ENCODE data around the gene LDHD. TPM values are rescaled to one million over a fixed set of nuclear protein-coding genes. Genes with fewer than 3 reads are reported as not detected.
"Not testable (repeated sequence)": the region's sequence is repeated elsewhere in the genome, so short reads cannot be mapped to it uniquely, and the experiment has no call there.

LDHD gene
- total and polyA plus RNA-seq, 7 experiments from 2014 or later: 0.31 to 2.7 (median 0.46) TPM; not detected in 1

GRCh38 chr16:75097191-75097761, 19.3 kb downstream of the LDHD start:
- no peaks in the 10 kb centered on the region for H3K36me3 Mint-ChIP-seq
- H3K9me3 ChIP-seq (ENCODE audit: control insufficient read depth in 2 of 3, low read length in 3 of 3): no peaks in the 10 kb centered on the region
- H3K36me3 ChIP-seq (ENCODE audit: control insufficient read depth in 2 of 3, insufficient read depth in 3 of 3, low read length in 3 of 3): no peaks in the 10 kb centered on the region
- H3K4me1 ChIP-seq (ENCODE audit: control insufficient read depth in 2 of 2, insufficient read depth in 2 of 2, low read length in 2 of 2): peaks cover 29 to 33% of the 10 kb centered on the region in 2 donors
- no peaks in the 10 kb centered on the region for H3K9me3 Mint-ChIP-seq
- no peak overlapping the region for H3K27ac ChIP-seq (ENCODE audit: low read depth, low read length)
- ChIA-PET POLR2A (no interaction called here), CTCF (interaction anchor here (1.1 kb wide), 1 partner anchor 14 kb away, joined by 5 read pairs; no protein-coding TSS in a partner anchor)
- H3K4me3 Mint-ChIP-seq: no peak overlapping the region
- H3K27ac Mint-ChIP-seq: peak overlapping the region in 5 of 9 donors; percentile 38 to 88 (median 75)
- no peaks in the 10 kb centered on the region for H3K27me3 ChIP-seq (ENCODE audit: control insufficient read depth in 2 of 2, insufficient read depth in 2 of 2, low read length in 2 of 2)
- intact Hi-C loops (cut with micrococcal nuclease): no loop called here
- DNase-seq (no peak), ATAC-seq (no peak)
- no peaks in the 10 kb centered on the region for H3K27me3 Mint-ChIP-seq
- no peak overlapping the region for H3K4me3 ChIP-seq (ENCODE audit: low read length)
- H3K4me1 Mint-ChIP-seq: peaks cover 15 to 64% (median 31%) of the 10 kb centered on the region in 7 donors

- no peak for DNase-seq
- no peak overlapping the region for H3K4me3 ChIP-seq (ENCODE audit: low read length)
- H3K36me3 ChIP-seq (ENCODE audit: control insufficient read depth in 2 of 3, insufficient read depth in 3 of 3, low read length in 3 of 3): no peaks in the 10 kb centered on the region
- no peaks in the 10 kb centered on the region for H3K9me3 Mint-ChIP-seq
- no peaks in the 10 kb centered on the region for H3K9me3 ChIP-seq (ENCODE audit: control insufficient read depth in 2 of 3, low read length in 3 of 3)
- no peak overlapping the region for H3K27ac ChIP-seq (ENCODE audit: low read depth, low read length)
- H3K4me1 ChIP-seq (ENCODE audit: control insufficient read depth in 2 of 2, insufficient read depth in 2 of 2, low read length in 2 of 2): peaks cover 29 to 33% of the 10 kb centered on the region in 2 donors
- ATAC-seq: no peak
- no peak overlapping the region for H3K4me3 Mint-ChIP-seq
- no peaks in the 10 kb centered on the region for H3K27me3 ChIP-seq (ENCODE audit: control insufficient read depth in 2 of 2, insufficient read depth in 2 of 2, low read length in 2 of 2)
- no peaks in the 10 kb centered on the region for H3K36me3 Mint-ChIP-seq
- peak overlapping the region in 5 of 9 donors; percentile 3 to 88 (median 43) for H3K27ac Mint-ChIP-seq
- peaks cover 15 to 61% (median 29%) of the 10 kb centered on the region in 7 donors for H3K4me1 Mint-ChIP-seq
- ChIA-PET POLR2A (no interaction called here), CTCF (interaction anchor here (1.1 kb wide), 1 partner anchor 15 kb away, joined by 5 read pairs; no protein-coding TSS in a partner anchor)
- H3K27me3 Mint-ChIP-seq: no peaks in the 10 kb centered on the region
- intact Hi-C loops (cut with micrococcal nuclease): no loop called here
Observed at GRCh38 chr16:75096656-75097055, 19.9 kb downstream of the LDHD start.

GRCh38 chr16:75095204-75095621, 21.4 kb downstream of the LDHD start:
- POLR2A ChIA-PET: no interaction called here
- peak overlapping the region in 1 of 9 donors; percentile 46 for H3K27ac Mint-ChIP-seq

DNA sequence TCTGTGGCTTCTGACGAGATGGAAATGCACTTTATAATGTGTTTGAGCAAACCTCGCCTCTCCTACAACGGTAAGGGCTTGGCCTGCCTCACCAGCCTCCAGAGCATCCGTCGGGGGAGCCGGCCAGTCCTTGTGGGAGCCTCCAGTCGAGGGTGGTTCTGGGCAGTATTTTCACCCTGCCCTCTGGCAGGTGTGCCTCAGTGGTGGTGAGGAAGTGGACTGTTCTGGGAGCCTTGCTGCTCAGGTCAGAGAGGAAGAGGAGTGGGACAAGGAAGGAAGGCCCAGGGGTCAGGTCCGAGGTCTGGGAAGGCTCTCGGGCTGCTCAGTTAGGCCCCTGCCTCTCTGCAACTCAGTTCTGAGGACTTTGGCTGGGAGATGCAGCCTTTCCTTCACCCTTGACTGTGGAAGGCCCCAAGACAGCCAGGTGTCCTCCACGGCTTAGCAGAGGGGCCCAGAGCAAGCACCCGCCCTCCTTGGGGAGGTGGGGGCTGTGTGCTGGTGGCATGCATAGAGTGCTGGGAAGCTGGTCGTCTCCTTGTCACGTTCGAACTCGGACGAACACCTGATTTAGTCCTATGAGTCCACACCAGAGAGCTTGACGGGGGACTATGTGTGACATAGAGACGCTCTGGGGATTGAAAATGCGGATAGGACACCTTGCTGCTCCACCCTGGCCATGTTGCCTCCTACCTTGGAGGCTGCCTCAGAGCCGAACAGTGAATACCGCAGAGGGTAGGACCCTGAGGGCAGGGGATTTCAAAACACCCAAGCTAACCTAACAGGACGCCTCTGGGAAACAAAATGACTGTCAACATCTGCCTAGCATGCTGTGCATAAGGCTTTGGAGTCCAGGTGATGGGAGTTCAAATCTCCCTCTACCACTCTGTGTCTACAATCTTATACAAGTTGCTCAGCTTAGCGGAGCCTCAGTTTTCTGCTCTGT, 22.7 kb downstream of the LDHD start:
- Mint-ChIP-seq H3K9me3 (no peaks in the 10 kb centered on the region), H3K27ac (peak overlapping the region in 1 of 9 donors; percentile 65), H3K27me3 (no peaks in the 10 kb centered on the region), H3K4me1 (peaks cover 4 to 48% (median 10%) of the 10 kb centered on the region in 7 donors), H3K4me3 (no peak overlapping the region), H3K36me3 (no peaks in the 10 kb centered on the region)
- intact Hi-C loops (cut with micrococcal nuclease): no loop called here
- no peak overlapping the region for H3K4me3 ChIP-seq (ENCODE audit: low read length)
- ChIA-PET POLR2A (no interaction called here), CTCF (no interaction called here)
- no peak for ATAC-seq
- no peaks in the 10 kb centered on the region for H3K36me3 ChIP-seq (ENCODE audit: control insufficient read depth in 2 of 3, insufficient read depth in 3 of 3, low read length in 3 of 3)
- no peak for DNase-seq
- H3K4me1 ChIP-seq (ENCODE audit: control insufficient read depth in 2 of 2, insufficient read depth in 2 of 2, low read length in 2 of 2): peaks cover 11 to 12% of the 10 kb centered on the region in 2 donors
- H3K9me3 ChIP-seq (ENCODE audit: control insufficient read depth in 2 of 3, low read length in 3 of 3): no peaks in the 10 kb centered on the region
- H3K27me3 ChIP-seq (ENCODE audit: control insufficient read depth in 2 of 2, insufficient read depth in 2 of 2, low read length in 2 of 2): no peaks in the 10 kb centered on the region
- no peak overlapping the region for H3K27ac ChIP-seq (ENCODE audit: low read depth, low read length)

More at GRCh38 chr16:75095204-75095621, 21.4 kb downstream of the LDHD start:
- Histone ChIP-seq H3K27ac (ENCODE audit: low read depth, low read length) (no peak overlapping the region), H3K36me3 (ENCODE audit: control insufficient read depth in 2 of 3, insufficient read depth in 3 of 3, low read length in 3 of 3) (no peaks in the 10 kb centered on the region), H3K9me3 (ENCODE audit: control insufficient read depth in 2 of 3, low read length in 3 of 3) (no peaks in the 10 kb centered on the region), H3K4me3 (ENCODE audit: low read length) (no peak overlapping the region), H3K4me1 (ENCODE audit: control insufficient read depth in 2 of 2, insufficient read depth in 2 of 2, low read length in 2 of 2) (peaks cover 24 to 26% of the 10 kb centered on the region in 2 donors), H3K27me3 (ENCODE audit: control insufficient read depth in 2 of 2, insufficient read depth in 2 of 2, low read length in 2 of 2) (no peaks in the 10 kb centered on the region)
- Mint-ChIP-seq H3K27me3 (no peaks in the 10 kb centered on the region), H3K9me3 (no peaks in the 10 kb centered on the region), H3K4me1 (peaks cover 11 to 52% (median 18%) of the 10 kb centered on the region in 7 donors), H3K36me3 (no peaks in the 10 kb centered on the region), H3K4me3 (no peak overlapping the region)
- intact Hi-C loops (cut with micrococcal nuclease): no loop called here
- no peak for DNase-seq
- CTCF ChIA-PET: no interaction called here
- ATAC-seq: no peak

- ATAC-seq: no peak
- Histone ChIP-seq H3K27me3 (ENCODE audit: control insufficient read depth in 2 of 2, insufficient read depth in 2 of 2, low read length in 2 of 2) (no peaks in the 10 kb centered on the region), H3K9me3 (ENCODE audit: control insufficient read depth in 2 of 3, low read length in 3 of 3) (no peaks in the 10 kb centered on the region), H3K27ac (ENCODE audit: low read depth, low read length) (no peak overlapping the region), H3K4me1 (ENCODE audit: control insufficient read depth in 2 of 2, insufficient read depth in 2 of 2, low read length in 2 of 2) (peaks cover 1% of the 10 kb centered on the region in 2 donors), H3K4me3 (ENCODE audit: low read length) (no peak overlapping the region), H3K36me3 (ENCODE audit: control insufficient read depth in 2 of 3, insufficient read depth in 3 of 3, low read length in 3 of 3) (no peaks in the 10 kb centered on the region)
- POLR2A ChIA-PET: no interaction called here
- peaks cover 0 to 47% (median 5%) of the 10 kb centered on the region in 7 donors for H3K4me1 Mint-ChIP-seq
- H3K9me3 Mint-ChIP-seq: no peaks in the 10 kb centered on the region
- intact Hi-C loops (cut with micrococcal nuclease): no loop called here
- H3K36me3 Mint-ChIP-seq: no peaks in the 10 kb centered on the region
- DNase-seq: no peak
- H3K4me3 Mint-ChIP-seq: no peak overlapping the region
- H3K27me3 Mint-ChIP-seq: no peaks in the 10 kb centered on the region
- peak overlapping the region in 1 of 9 donors; percentile 5 for H3K27ac Mint-ChIP-seq
- CTCF ChIA-PET: no interaction called here
Observed at GRCh38 chr16:75092777-75093176, 23.8 kb downstream of the LDHD start.

DNA sequence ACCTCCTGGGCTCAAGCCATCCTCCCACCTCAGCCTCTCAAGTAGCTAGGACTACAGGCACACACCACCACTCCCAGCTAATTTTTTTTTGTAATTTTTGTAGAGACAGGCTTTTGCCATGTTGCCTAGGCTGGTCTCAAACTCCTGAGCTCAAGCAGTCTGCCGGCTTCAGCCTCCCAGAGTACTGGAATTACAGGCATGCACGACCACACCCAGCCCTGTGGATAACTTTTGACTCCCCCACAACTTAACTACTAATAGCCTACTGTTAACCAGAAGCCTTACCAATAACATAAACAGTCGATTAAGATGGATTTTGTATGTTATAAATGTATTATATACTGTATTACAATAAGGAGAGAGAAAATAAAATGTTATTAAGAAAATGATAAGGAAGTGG, 25.0 kb downstream of the LDHD start:
- H3K27ac Mint-ChIP-seq; DNase-seq; H3K4me3 ChIP-seq (ENCODE audit: low read length); H3K36me3 ChIP-seq (ENCODE audit: control insufficient read depth in 2 of 3, insufficient read depth in 3 of 3, low read length in 3 of 3); H3K9me3 Mint-ChIP-seq; H3K27me3 ChIP-seq (ENCODE audit: control insufficient read depth in 2 of 2, insufficient read depth in 2 of 2, low read length in 2 of 2); H3K4me1 ChIP-seq (ENCODE audit: control insufficient read depth in 2 of 2, insufficient read depth in 2 of 2, low read length in 2 of 2); H3K27me3 Mint-ChIP-seq; H3K27ac ChIP-seq (ENCODE audit: low read depth, low read length); intact Hi-C loops (cut with micrococcal nuclease); H3K4me3 Mint-ChIP-seq; H3K9me3 ChIP-seq (ENCODE audit: control insufficient read depth in 2 of 3, low read length in 3 of 3); H3K36me3 Mint-ChIP-seq; ATAC-seq: not testable (repeated sequence)
- POLR2A ChIA-PET: interaction anchor here (0.8 kb wide), 1 partner anchor 8 kb away, joined by 3 read pairs; no protein-coding TSS in a partner anchor
- CTCF ChIA-PET: interaction anchor here (0.7 kb wide), 1 partner anchor 376 kb away, joined by 3 read pairs; no protein-coding TSS in a partner anchor
- peaks cover 0 to 47% (median 6%) of the 10 kb centered on the region in 7 donors for H3K4me1 Mint-ChIP-seq

Measured in naive thymus-derived CD4-positive, alpha-beta T cell (primary cell).